ENCODE data around the gene ZBTB4. TPM values are rescaled to one million over a fixed set of nuclear protein-coding genes. Genes with fewer than 3 reads are reported as not detected.
A peak's percentile ranks its signal among the peaks of the same experiment; 100 is the strongest.

Gene ZBTB4
- total and polyA plus RNA-seq, 2 experiments from 2014 or later, result 3.6 to 11.2 TPM

GRCh38 chr17:7460850-7461660 is 18.4 kb downstream of the ZBTB4 start:
- Histone ChIP-seq H3K79me2 (replicated peaks; ENCODE audit: insufficient read depth) (no peaks in the 10 kb centered on the region), H3K4me2 (0 out of 2 replicates have a peak overlapping the region, but pooled peaks have one; percentile 30), H2AFZ (no peak overlapping the region), H3K27me3 (ENCODE audit: insufficient read depth) (no peaks in the 10 kb centered on the region), H3K9me2 (ENCODE audit: insufficient read depth) (peaks cover 4% of the 10 kb centered on the region; the same call in 1 of the 2 replicates), H3K4me3 (no peak overlapping the region), H4K20me1 (replicated peaks; ENCODE audit: insufficient read depth) (no peaks in the 10 kb centered on the region), H3K4me1 (ENCODE audit: insufficient read depth) (peaks cover 11% of the 10 kb centered on the region; the same call in 1 of the 2 replicates), H3K36me3 (ENCODE audit: insufficient read depth) (no peaks in the 10 kb centered on the region), H3F3A (replicated peaks; ENCODE audit: low read depth) (0 out of 2 replicates have a peak, but pooled peaks cover 10% of the 10 kb centered on the region), H3K27ac (ENCODE audit: low read depth) (0 out of 2 replicates have a peak overlapping the region, but pooled peaks have one; percentile 53)
- H3K9me3 Mint-ChIP-seq, result no peaks in the 10 kb centered on the region; the same call in 2 of the 3 replicates
- no peak for TF ChIP-seq JUNB (IDR thresholded peaks at IDR 0.05; ENCODE audit: unreplicated experiment)
- TF ChIP-seq EZH2phosphoT487 (IDR thresholded peaks at IDR 0.05; ENCODE audit: unreplicated experiment), result no peak
- TF ChIP-seq ZNF114 (CRISPR knock-in tag; IDR thresholded peaks at IDR 0.05), result no peak
- TF ChIP-seq NANOG (IDR thresholded peaks at IDR 0.05; ENCODE audit: borderline replicate concordance), result no peak
- TF ChIP-seq EZH2 (IDR thresholded peaks at IDR 0.05; ENCODE audit: low read depth, unreplicated experiment), result no peak
- TF ChIP-seq POLR2AphosphoS5 (IDR thresholded peaks at IDR 0.05; ENCODE audit: low read depth), result no peak
- TF ChIP-seq, protein P1, sequence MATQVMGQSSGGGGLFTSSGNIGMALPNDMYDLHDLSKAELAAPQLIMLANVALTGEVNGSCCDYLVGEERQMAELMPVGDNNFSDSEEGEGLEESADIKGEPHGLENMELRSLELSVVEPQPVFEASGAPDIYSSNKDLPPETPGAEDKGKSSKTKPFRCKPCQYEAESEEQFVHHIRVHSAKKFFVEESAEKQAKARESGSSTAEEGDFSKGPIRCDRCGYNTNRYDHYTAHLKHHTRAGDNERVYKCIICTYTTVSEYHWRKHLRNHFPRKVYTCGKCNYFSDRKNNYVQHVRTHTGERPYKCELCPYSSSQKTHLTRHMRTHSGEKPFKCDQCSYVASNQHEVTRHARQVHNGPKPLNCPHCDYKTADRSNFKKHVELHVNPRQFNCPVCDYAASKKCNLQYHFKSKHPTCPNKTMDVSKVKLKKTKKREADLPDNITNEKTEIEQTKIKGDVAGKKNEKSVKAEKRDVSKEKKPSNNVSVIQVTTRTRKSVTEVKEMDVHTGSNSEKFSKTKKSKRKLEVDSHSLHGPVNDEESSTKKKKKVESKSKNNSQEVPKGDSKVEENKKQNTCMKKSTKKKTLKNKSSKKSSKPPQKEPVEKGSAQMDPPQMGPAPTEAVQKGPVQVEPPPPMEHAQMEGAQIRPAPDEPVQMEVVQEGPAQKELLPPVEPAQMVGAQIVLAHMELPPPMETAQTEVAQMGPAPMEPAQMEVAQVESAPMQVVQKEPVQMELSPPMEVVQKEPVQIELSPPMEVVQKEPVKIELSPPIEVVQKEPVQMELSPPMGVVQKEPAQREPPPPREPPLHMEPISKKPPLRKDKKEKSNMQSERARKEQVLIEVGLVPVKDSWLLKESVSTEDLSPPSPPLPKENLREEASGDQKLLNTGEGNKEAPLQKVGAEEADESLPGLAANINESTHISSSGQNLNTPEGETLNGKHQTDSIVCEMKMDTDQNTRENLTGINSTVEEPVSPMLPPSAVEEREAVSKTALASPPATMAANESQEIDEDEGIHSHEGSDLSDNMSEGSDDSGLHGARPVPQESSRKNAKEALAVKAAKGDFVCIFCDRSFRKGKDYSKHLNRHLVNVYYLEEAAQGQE (IDR thresholded peaks at IDR 0.05; ENCODE audit: unreplicated experiment), result no peak
- no peak for TF ChIP-seq STAT1 (IDR thresholded peaks at IDR 0.05; ENCODE audit: unreplicated experiment)
- TF ChIP-seq, protein P2, sequence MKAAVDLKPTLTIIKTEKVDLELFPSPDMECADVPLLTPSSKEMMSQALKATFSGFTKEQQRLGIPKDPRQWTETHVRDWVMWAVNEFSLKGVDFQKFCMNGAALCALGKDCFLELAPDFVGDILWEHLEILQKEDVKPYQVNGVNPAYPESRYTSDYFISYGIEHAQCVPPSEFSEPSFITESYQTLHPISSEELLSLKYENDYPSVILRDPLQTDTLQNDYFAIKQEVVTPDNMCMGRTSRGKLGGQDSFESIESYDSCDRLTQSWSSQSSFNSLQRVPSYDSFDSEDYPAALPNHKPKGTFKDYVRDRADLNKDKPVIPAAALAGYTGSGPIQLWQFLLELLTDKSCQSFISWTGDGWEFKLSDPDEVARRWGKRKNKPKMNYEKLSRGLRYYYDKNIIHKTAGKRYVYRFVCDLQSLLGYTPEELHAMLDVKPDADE (IDR thresholded peaks at IDR 0.05), result no peak
- no peak for TF ChIP-seq ZNF331 (CRISPR knock-in tag; IDR thresholded peaks at IDR 0.05; ENCODE audit: low read depth)
- TF ChIP-seq, protein P3, sequence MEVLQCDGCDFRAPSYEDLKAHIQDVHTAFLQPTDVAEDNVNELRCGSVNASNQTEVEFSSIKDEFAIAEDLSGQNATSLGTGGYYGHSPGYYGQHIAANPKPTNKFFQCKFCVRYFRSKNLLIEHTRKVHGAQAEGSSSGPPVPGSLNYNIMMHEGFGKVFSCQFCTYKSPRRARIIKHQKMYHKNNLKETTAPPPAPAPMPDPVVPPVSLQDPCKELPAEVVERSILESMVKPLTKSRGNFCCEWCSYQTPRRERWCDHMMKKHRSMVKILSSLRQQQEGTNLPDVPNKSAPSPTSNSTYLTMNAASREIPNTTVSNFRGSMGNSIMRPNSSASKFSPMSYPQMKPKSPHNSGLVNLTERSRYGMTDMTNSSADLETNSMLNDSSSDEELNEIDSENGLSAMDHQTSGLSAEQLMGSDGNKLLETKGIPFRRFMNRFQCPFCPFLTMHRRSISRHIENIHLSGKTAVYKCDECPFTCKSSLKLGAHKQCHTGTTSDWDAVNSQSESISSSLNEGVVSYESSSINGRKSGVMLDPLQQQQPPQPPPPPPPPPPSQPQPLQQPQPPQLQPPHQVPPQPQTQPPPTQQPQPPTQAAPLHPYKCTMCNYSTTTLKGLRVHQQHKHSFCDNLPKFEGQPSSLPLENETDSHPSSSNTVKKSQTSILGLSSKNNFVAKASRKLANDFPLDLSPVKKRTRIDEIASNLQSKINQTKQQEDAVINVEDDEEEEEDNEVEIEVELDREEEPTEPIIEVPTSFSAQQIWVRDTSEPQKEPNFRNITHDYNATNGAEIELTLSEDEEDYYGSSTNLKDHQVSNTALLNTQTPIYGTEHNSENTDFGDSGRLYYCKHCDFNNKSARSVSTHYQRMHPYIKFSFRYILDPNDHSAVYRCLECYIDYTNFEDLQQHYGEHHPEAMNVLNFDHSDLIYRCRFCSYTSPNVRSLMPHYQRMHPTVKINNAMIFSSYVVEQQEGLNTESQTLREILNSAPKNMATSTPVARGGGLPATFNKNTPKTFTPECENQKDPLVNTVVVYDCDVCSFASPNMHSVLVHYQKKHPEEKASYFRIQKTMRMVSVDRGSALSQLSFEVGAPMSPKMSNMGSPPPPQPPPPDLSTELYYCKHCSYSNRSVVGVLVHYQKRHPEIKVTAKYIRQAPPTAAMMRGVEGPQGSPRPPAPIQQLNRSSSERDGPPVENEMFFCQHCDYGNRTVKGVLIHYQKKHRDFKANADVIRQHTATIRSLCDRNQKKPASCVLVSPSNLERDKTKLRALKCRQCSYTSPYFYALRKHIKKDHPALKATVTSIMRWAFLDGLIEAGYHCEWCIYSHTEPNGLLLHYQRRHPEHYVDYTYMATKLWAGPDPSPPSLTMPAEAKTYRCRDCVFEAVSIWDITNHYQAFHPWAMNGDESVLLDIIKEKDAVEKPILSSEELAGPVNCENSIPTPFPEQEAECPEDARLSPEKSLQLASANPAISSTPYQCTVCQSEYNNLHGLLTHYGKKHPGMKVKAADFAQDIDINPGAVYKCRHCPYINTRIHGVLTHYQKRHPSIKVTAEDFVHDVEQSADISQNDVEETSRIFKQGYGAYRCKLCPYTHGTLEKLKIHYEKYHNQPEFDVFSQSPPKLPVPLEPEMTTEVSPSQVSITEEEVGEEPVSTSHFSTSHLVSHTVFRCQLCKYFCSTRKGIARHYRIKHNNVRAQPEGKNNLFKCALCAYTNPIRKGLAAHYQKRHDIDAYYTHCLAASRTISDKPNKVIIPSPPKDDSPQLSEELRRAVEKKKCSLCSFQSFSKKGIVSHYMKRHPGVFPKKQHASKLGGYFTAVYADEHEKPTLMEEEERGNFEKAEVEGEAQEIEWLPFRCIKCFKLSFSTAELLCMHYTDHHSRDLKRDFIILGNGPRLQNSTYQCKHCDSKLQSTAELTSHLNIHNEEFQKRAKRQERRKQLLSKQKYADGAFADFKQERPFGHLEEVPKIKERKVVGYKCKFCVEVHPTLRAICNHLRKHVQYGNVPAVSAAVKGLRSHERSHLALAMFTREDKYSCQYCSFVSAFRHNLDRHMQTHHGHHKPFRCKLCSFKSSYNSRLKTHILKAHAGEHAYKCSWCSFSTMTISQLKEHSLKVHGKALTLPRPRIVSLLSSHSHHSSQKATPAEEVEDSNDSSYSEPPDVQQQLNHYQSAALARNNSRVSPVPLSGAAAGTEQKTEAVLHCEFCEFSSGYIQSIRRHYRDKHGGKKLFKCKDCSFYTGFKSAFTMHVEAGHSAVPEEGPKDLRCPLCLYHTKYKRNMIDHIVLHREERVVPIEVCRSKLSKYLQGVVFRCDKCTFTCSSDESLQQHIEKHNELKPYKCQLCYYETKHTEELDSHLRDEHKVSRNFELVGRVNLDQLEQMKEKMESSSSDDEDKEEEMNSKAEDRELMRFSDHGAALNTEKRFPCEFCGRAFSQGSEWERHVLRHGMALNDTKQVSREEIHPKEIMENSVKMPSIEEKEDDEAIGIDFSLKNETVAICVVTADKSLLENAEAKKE (CRISPR knock-in tag; IDR thresholded peaks at IDR 0.05), result no peak
- TF ChIP-seq CTCF (conservative IDR thresholded peaks at IDR 0.05; ENCODE audit: low read depth in 2 of 2), result no peak
- no peak for TF ChIP-seq CREB1 (CRISPR knock-in tag; IDR thresholded peaks at IDR 0.05; ENCODE audit: low read depth)
- peaks cover 19% of the 10 kb centered on the region for H3K4me1 Mint-ChIP-seq
- peak overlapping the region; percentile 11; the same call in 1 of the 2 replicates for H3K27ac Mint-ChIP-seq
- peaks cover 14% of the 10 kb centered on the region; the same call in 2 of the 3 replicates for H3K36me3 Mint-ChIP-seq (ENCODE audit: low read depth)
- peak; percentile 85 for ATAC-seq
- DNase-seq (ENCODE audit: low spot score), result peak; percentile 88
- peak overlapping the region; percentile 22; the same call in 2 of the 3 replicates for H3K4me3 Mint-ChIP-seq
- peaks cover 20% of the 10 kb centered on the region for H3K27me3 Mint-ChIP-seq (ENCODE audit: insufficient read depth, low read depth, poor library complexity)
